ENCODE measurements around the gene NMNAT1. TPM values are rescaled to one million over a fixed set of nuclear protein-coding genes. Genes with fewer than 3 reads are reported as not detected.

NMNAT1 gene
- polyA plus RNA-seq, 2 of the 4 experiments (the other 2 are of a cell fraction): 3.2 to 4.9 TPM

GRCh38 chr1:10032590-10033358 lies 89.5 kb downstream of the NMNAT1 start, which contains the start of gene UBE4B (continued):
- peak; percentile 47 to 70; a peak in 4 of 5 replicates for TF ChIP-seq RAD21 (conservative IDR thresholded peaks at IDR 0.05 in 1 of 2, IDR thresholded peaks at IDR 0.05 in 1 of 2)
- TF ChIP-seq KDM5A (IDR thresholded peaks at IDR 0.05): peak; percentile 90
- TF ChIP-seq EHMT2 (IDR thresholded peaks at IDR 0.05; ENCODE audit: low read depth): no peak

GRCh38 chr1:10033359-10033845 lies 90.1 kb downstream of the NMNAT1 start:
- ATAC-seq: peak; percentile 68 to 70
- H3K27ac ChIP-seq: peak overlapping the region; percentile 86 to 95

More at GRCh38 chr1:10033359-10033845, 90.1 kb downstream of the NMNAT1 start:
- Histone ChIP-seq H3K9me3 (no peaks in the 10 kb centered on the region), H3K4me1 (peaks cover 10% of the 10 kb centered on the region; the same call in 2 of the 3 replicates), H3K4me3 (peak overlapping the region; percentile 77), H3K4me2 (peak overlapping the region; percentile 83)
- 2% methylated on average over 19 of the region's 19 CpGs for WGBS (ENCODE audit: missing lambda C conversion rate)
- POLR2A ChIA-PET: interaction anchor here (1.0 kb wide), 1 partner anchor 90 kb away, joined by 5 read pairs; the partner anchor contains the start of genes LZIC and NMNAT1
- TF ChIP-seq E2F6 (IDR thresholded peaks at IDR 0.05; ENCODE audit: borderline replicate concordance, low read depth) (no peak), FOSB (CRISPR knock-in tag; IDR thresholded peaks at IDR 0.05) (no peak), MAFK (IDR thresholded peaks at IDR 0.05; ENCODE audit: partially characterized antibody) (no peak), HOXB13 (CRISPR knock-in tag; IDR thresholded peaks at IDR 0.05; ENCODE audit: low read depth) (no peak), ESRRA (IDR thresholded peaks at IDR 0.05; ENCODE audit: borderline replicate concordance, low read length) (no peak), ZC3H11A (IDR thresholded peaks at IDR 0.05) (no peak), CHD2 (IDR thresholded peaks at IDR 0.05; ENCODE audit: low read length, partially characterized antibody) (no peak), RFX5 (IDR thresholded peaks at IDR 0.05) (no peak), KDM5A (IDR thresholded peaks at IDR 0.05) (no peak), JUNB (IDR thresholded peaks at IDR 0.05) (no peak), EHF (CRISPR knock-in tag; IDR thresholded peaks at IDR 0.05) (no peak), MAZ (IDR thresholded peaks at IDR 0.05; ENCODE audit: borderline replicate concordance, low read depth, low read length) (no peak), HDAC2 (IDR thresholded peaks at IDR 0.05) (no peak), ATOH8 (CRISPR knock-in tag; IDR thresholded peaks at IDR 0.05; ENCODE audit: low read depth) (no peak)
- FAIRE-seq: no peak
- CTCF ChIA-PET: interaction anchor here (1.4 kb wide), 1 partner anchor 122 kb away, joined by 3 read pairs; no protein-coding TSS in a partner anchor
- peak; percentile 18 to 52 for DNase-seq (ENCODE audit: low read depth in 1 of 2, low spot score in 1 of 2)

Small RNA genes lying within 50 kb of the gene (small RNA-seq; reads per million reads assigned to genes)
- gene MIR5697: 0 to 8.3 (median 2.7) reads per million in 6 experiments

Other genes with a start within 250 kb of the NMNAT1 start
- gene CLSTN1, start 119.5 kb upstream of the NMNAT1 start, polyA plus RNA-seq (2011; rRNA removed): 27.3 and 42.9 TPM in 2 replicates
- gene CLSTN1, start 119.5 kb upstream of the NMNAT1 start, polyA plus RNA-seq (2017; fragmentation: RNase III; extraction: RNeasy Plus Mini Kit Qiagen cat#74134 plus additional on column Dnase treatment): 50.8 to 57.5 TPM (median 56.1 TPM) in 3 replicates
- gene CTNNBIP1, start 33.2 kb upstream of the NMNAT1 start, polyA plus RNA-seq (2011; rRNA removed): 7.7 and 10.4 TPM in 2 replicates
- gene CTNNBIP1, start 33.2 kb upstream of the NMNAT1 start, polyA plus RNA-seq (2017; fragmentation: RNase III; extraction: RNeasy Plus Mini Kit Qiagen cat#74134 plus additional on column Dnase treatment): 4.9 to 5.6 TPM (median 5.1 TPM) in 3 replicates
- gene LZIC, start 84 bp upstream of the NMNAT1 start, polyA plus RNA-seq (2011; rRNA removed): 23.8 and 29.0 TPM in 2 replicates
- gene LZIC, start 84 bp upstream of the NMNAT1 start, polyA plus RNA-seq (2017; fragmentation: RNase III; extraction: RNeasy Plus Mini Kit Qiagen cat#74134 plus additional on column Dnase treatment): 24.5 to 28.6 TPM (median 26.2 TPM) in 3 replicates
- 2.4 and 3.2 TPM in 2 replicates for gene RBP7, start 53.8 kb downstream of the NMNAT1 start, polyA plus RNA-seq (2011; rRNA removed)
- gene RBP7, start 53.8 kb downstream of the NMNAT1 start, polyA plus RNA-seq (2017; fragmentation: RNase III; extraction: RNeasy Plus Mini Kit Qiagen cat#74134 plus additional on column Dnase treatment): 3.1 to 3.8 TPM (median 3.5 TPM) in 3 replicates
- 13.5 and 19.5 TPM in 2 replicates for gene UBE4B, start 89.5 kb downstream of the NMNAT1 start, polyA plus RNA-seq (2011; rRNA removed)
- gene UBE4B, start 89.5 kb downstream of the NMNAT1 start, polyA plus RNA-seq (2017; fragmentation: RNase III; extraction: RNeasy Plus Mini Kit Qiagen cat#74134 plus additional on column Dnase treatment): 14.8 to 15.7 TPM (median 15.1 TPM) in 3 replicates

Measured in A549 (cell line).